Mucosa of descending colon (tissue), 3 donors: Measurements from ENCODE around the gene RANBP17. TPM values are rescaled to one million over a fixed set of nuclear protein-coding genes. Genes with fewer than 3 reads are reported as not detected.

Experiments
- ATAC-seq: fragments of 200-7000 bp; cut with Tn5 transposase; one replicate; pipeline ENCODE4 v1.9.1; 2020; ENCODE audit warnings: mild to moderate bottlenecking, moderate library complexity
- DNase-seq, 3 donors: peaks; one replicate each; pipeline ENCODE4 v3.0.0-alpha.2; 2020
- H3K36me3 ChIP-seq: fragments of 200-600 bp; one replicate; pipeline ENCODE4 v1.8.0; 2021; ENCODE audit warnings: low read depth, mild to moderate bottlenecking
- H3K4me1 ChIP-seq: fragments of 200-600 bp; one replicate; pipeline ENCODE4 v1.8.0; 2021; ENCODE audit warnings: low read depth, mild to moderate bottlenecking
- H3K4me3 ChIP-seq: fragments of 200-600 bp; one replicate; pipeline ENCODE4 v1.8.0; 2021; ENCODE audit warnings: mild to moderate bottlenecking
- H3K9me3 ChIP-seq: fragments of 200-600 bp; one replicate; pipeline ENCODE4 v1.8.0; 2021; ENCODE audit warnings: mild to moderate bottlenecking
- CTCF ChIP-seq: fragments of 200-600 bp; IDR thresholded peaks from one replicate; pipeline ENCODE4 v1.8.0; 2022; ENCODE audit warnings: antibody characterized with exemption, mild to moderate bottlenecking
- intact Hi-C, 2 donors: fragments of 100-400 bp; cut with DNase I in 1 of 2; cut with micrococcal nuclease in 1 of 2; formaldehyde crosslinking; loops; one replicate each; pipeline versions ENCODE4 v1.11.0 to v1.11.1; 2022; cut with DNase I, micrococcal nuclease
- total RNA-seq, 3 donors: library from RNA; stranded (reverse); fragmentation: NEBNext Ultra II Directional in 2 of 3; extraction: Animal tissue kit (Norgen Biotek cat#: 25700) in 2 of 3; gene quantifications; one replicate each; pipeline versions ENCODE4 v1.2.1 to v1.2.4, GENCODE V29; 2021 to 2023
- donor health status: DM: no; HTN: no; CAD: no; lungs with moderate emphysema.
- donor health status: DM: no; HTN: no; CAD: no.
- donor health status: DM: no; HTN: yes; CAD: no.

Gene RANBP17
- total RNA-seq, 3 donors from 2014 or later = 11.7 to 19.7 (median 13.4) TPM

- no peak for TF ChIP-seq CTCF
Observed at GRCh38 chr5:170985486-170985885, 123.7 kb downstream of the RANBP17 start.

GRCh38 chr5:170986598-170986997, 124.8 kb downstream of the RANBP17 start:
- no peaks in the 10 kb centered on the region for H3K36me3 ChIP-seq
- DNase-seq (no peak), ATAC-seq (no peak)
- TF ChIP-seq CTCF = no peak
- intact Hi-C loops = no loop called here
- H3K4me3 ChIP-seq = no peak overlapping the region
- no peaks in the 10 kb centered on the region for H3K4me1 ChIP-seq
- no peaks in the 10 kb centered on the region for H3K9me3 ChIP-seq

More at GRCh38 chr5:170985486-170985885, 123.7 kb downstream of the RANBP17 start:
- ATAC-seq (no peak), DNase-seq (no peak)
- Histone ChIP-seq H3K4me1 (no peaks in the 10 kb centered on the region), H3K9me3 (peaks cover 5% of the 10 kb centered on the region), H3K4me3 (no peak overlapping the region), H3K36me3 (no peaks in the 10 kb centered on the region)
- intact Hi-C loops = no loop called here

- H3K36me3 ChIP-seq = no peaks in the 10 kb centered on the region
- H3K9me3 ChIP-seq = no peaks in the 10 kb centered on the region
- ATAC-seq = no peak
- H3K4me3 ChIP-seq = no peak overlapping the region
- intact Hi-C loops = no loop called here
- no peak for DNase-seq
- no peaks in the 10 kb centered on the region for H3K4me1 ChIP-seq
- no peak for TF ChIP-seq CTCF
Observed at GRCh38 chr5:170993476-170993875, 131.7 kb downstream of the RANBP17 start.

GRCh38 chr5:171010086-171010485, 148.3 kb downstream of the RANBP17 start:
- Histone ChIP-seq H3K4me3 (no peak overlapping the region), H3K4me1 (no peaks in the 10 kb centered on the region), H3K9me3 (no peaks in the 10 kb centered on the region), H3K36me3 (no peaks in the 10 kb centered on the region)
- no peak for ATAC-seq
- no peak for DNase-seq
- intact Hi-C loops = no loop called here
- no peak for TF ChIP-seq CTCF

- Histone ChIP-seq H3K9me3 (no peaks in the 10 kb centered on the region), H3K36me3 (no peaks in the 10 kb centered on the region), H3K4me3 (no peak overlapping the region), H3K4me1 (no peaks in the 10 kb centered on the region)
- intact Hi-C loops = no loop called here
- no peak for DNase-seq
- no peak for TF ChIP-seq CTCF
- no peak for ATAC-seq
Observed at GRCh38 chr5:171010816-171011215, 149.0 kb downstream of the RANBP17 start.

- intact Hi-C loops = no loop called here
- ATAC-seq (no peak), DNase-seq (no peak)
- H3K4me3 ChIP-seq = no peak overlapping the region
- H3K9me3 ChIP-seq = peaks cover 19% of the 10 kb centered on the region
- no peaks in the 10 kb centered on the region for H3K36me3 ChIP-seq
- no peak for TF ChIP-seq CTCF
- no peaks in the 10 kb centered on the region for H3K4me1 ChIP-seq
Observed at GRCh38 chr5:171023508-171023907, 161.7 kb downstream of the RANBP17 start.
